MCF 10A (cell line): ENCODE measurements around the gene CCDC106. TPM values are rescaled to one million over a fixed set of nuclear protein-coding genes. Genes with fewer than 3 reads are reported as not detected.
A peak's percentile ranks its signal among the peaks of the same experiment; 100 is the strongest.

Source experiments
- BruUV-seq: library from RNA; stranded (reverse); fragments of 400-500 nt; replicated peaks from 2 replicates; lab custom pipeline; 2021; lab: Mats Ljungman, UMichigan
- CTCF ChIA-PET: fragments of 300-600 bp; sonication (Branson Sonifier 250); formaldehyde crosslinking; extraction: SDS; loops from one replicate; lab custom pipeline; 2021; ENCODE audit warnings: antibody characterized with exemption, inconsistent platforms; lab: Yijun Ruan, JAX
- POLR2A ChIA-PET: fragments of 300-600, 350-650 bp; sonication (Branson Sonifier 250); formaldehyde crosslinking; extraction: SDS; loops from one replicate; lab custom pipeline; 2020; ENCODE audit warnings: antibody characterized with exemption, inconsistent platforms; lab: Yijun Ruan, JAX
- DNase-seq: peaks from one replicate; pipeline ENCODE4 v3.0.0-alpha.2; 2018; ENCODE audit not compliant: unreplicated experiment
- H3K27ac Mint-ChIP-seq: one replicate; pipeline ENCODE4 v1.8.0; 2022; ENCODE audit warnings: mild to moderate bottlenecking, low read depth, mixed read lengths; ENCODE audit not compliant: unreplicated experiment
- H3K27me3 Mint-ChIP-seq: one replicate; pipeline ENCODE4 v1.8.0; 2022; ENCODE audit warnings: mixed read lengths; ENCODE audit not compliant: insufficient read depth, unreplicated experiment
- H3K36me3 Mint-ChIP-seq: one replicate; pipeline ENCODE4 v1.8.0; 2022; ENCODE audit warnings: mild to moderate bottlenecking, moderate library complexity, mixed read lengths; ENCODE audit not compliant: insufficient read depth, unreplicated experiment
- H3K4me1 Mint-ChIP-seq: one replicate; pipeline ENCODE4 v1.8.0; 2022; ENCODE audit warnings: mixed read lengths; ENCODE audit not compliant: insufficient read depth, unreplicated experiment
- H3K4me3 Mint-ChIP-seq: one replicate; pipeline ENCODE4 v1.8.0; 2022; ENCODE audit warnings: mild to moderate bottlenecking, moderate library complexity, mixed read lengths; ENCODE audit not compliant: unreplicated experiment
- H3K9me3 Mint-ChIP-seq: one replicate; pipeline ENCODE4 v1.8.0; 2022; ENCODE audit warnings: mixed read lengths; ENCODE audit not compliant: unreplicated experiment
- CTCF ChIP-seq: fragments of 200-600 bp; IDR thresholded peaks from one replicate; pipeline ENCODE4 v1.8.0; 2022; ENCODE audit warnings: antibody characterized with exemption, mild to moderate bottlenecking; ENCODE audit not compliant: unreplicated experiment
- intact Hi-C: fragments of 100-400 bp; cut with micrococcal nuclease; formaldehyde crosslinking; loops from 2 replicates; pipeline ENCODE4 v1.14.1; 2022
- total RNA-seq: library from RNA; stranded (reverse); gene quantifications from 2 replicates; pipeline ENCODE4 v1.2.3, GENCODE V29; 2022

CCDC106 gene
- total RNA-seq, 1 experiment from 2014 or later = 2.5 TPM

DNA sequence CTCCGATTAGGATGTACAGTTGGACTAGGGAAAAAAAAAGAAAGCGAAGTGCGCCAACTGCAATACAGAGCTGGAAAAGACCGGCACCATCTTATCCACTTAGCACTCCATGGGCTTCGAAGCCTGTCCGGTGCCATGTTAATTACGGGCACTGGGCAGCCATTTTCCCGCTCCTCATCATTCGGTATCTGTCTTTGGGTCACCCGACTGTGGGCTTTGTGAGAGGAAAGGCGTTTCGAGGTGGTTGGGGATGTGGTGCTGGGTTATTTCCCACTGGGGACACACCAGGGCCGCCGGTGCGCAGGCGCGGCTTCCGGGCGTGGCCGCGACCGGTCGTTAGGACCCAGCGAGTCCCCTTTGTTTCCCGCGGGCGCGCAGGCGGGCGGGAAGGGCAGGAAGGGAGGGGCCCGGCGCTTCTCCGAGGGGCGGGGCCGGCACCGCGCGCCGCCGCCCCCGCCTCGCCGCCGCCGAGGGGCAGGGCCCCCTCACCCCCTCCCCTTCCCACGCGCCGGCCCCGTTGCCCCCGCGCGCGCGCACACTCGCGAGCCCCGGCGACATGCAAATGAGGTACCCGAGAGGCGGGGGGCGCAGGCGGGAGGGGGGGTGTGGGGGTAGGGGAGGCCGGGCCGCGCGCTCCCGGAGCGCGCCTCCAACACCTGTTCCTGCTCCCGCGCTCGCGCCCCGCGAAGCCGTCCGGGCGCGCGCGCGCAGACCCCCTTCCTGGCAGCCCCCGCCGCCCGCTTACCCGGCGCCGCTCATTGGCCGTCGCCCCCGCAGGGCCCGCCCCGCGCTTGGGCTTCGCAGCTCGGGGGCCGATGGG, 48.0 kb upstream of the CCDC106 start, which contains the start of gene ZNF524:
Gene ZNF524, plus strand, starts transcription at position 447 of the 820 bp plus-strand sequence. CDS start 1,825 bp downstream, outside the sequence.
- POLR2A ChIA-PET = interaction anchor here (0.5 to 2.6 kb wide), 27 partner anchors 8 to 1462 kb away, joined by 3 to 26 read pairs (median 5); partner anchors contain the start of genes CNOT3, NAT14, PPP1R12C and PPP6R1
- H3K4me1 Mint-ChIP-seq = peaks cover 42% of the 10 kb centered on the region
- peak within 1 kb of the TSS; percentile 97 for H3K4me3 Mint-ChIP-seq
- intact Hi-C loops = loop anchor here (1.0 kb wide), 2 partner anchors 42 to 341 kb away; partner anchors contain the start of gene PPP6R1
- peak; percentile 94 for DNase-seq
- H3K9me3 Mint-ChIP-seq = no peaks in the 10 kb centered on the region
- peaks cover 28% of the 10 kb centered on the region for H3K36me3 Mint-ChIP-seq
- BruUV-seq = no TSS peak
- peak within 1 kb of the TSS; percentile 99 for H3K27ac Mint-ChIP-seq
- CTCF ChIA-PET = interaction anchor here (0.5 to 1.2 kb wide), 3 partner anchors 12 to 539 kb away, joined by 3 to 4 read pairs (median 3); no protein-coding TSS in a partner anchor
- no peaks in the 10 kb centered on the region for H3K27me3 Mint-ChIP-seq
- TF ChIP-seq CTCF = no peak

DNA sequence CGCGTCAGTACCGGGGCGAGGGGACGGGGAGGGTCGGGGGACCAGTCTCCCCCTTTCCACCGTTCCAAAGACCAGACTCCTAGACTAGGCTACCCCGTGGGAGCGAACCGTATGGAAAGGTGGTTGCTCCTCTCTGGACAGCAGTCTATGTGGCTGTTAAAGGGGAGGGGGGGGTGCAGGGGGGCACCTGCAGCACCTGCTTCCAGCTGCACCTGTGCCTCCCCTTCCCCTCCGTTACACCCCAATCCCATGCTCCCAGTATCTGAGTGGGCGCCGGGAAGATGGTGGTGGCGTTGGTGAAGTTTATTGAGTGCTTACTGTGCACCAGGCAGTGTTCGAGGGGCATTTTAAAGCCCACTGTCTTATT, 47.4 kb upstream of the CCDC106 start:
- BruUV-seq = no TSS peak
- POLR2A ChIA-PET = interaction anchor here (0.5 to 2.1 kb wide), 13 partner anchors 13 to 1463 kb away, joined by 3 to 23 read pairs (median 4); partner anchors contain the start of genes CNOT3, RDH13, U2AF2 and ZNF579
- CTCF ChIA-PET = interaction anchor here (0.7 to 2.0 kb wide), 3 partner anchors 32 to 539 kb away, joined by 3 to 6 read pairs (median 4); no protein-coding TSS in a partner anchor
- Mint-ChIP-seq H3K4me3 (peak overlapping the region; percentile 97), H3K4me1 (peaks cover 43% of the 10 kb centered on the region), H3K27ac (peak overlapping the region; percentile 90), H3K27me3 (no peaks in the 10 kb centered on the region), H3K36me3 (peaks cover 27% of the 10 kb centered on the region), H3K9me3 (no peaks in the 10 kb centered on the region)
- intact Hi-C loops = no loop called here
- TF ChIP-seq CTCF = no peak
- DNase-seq = no peak

DNA sequence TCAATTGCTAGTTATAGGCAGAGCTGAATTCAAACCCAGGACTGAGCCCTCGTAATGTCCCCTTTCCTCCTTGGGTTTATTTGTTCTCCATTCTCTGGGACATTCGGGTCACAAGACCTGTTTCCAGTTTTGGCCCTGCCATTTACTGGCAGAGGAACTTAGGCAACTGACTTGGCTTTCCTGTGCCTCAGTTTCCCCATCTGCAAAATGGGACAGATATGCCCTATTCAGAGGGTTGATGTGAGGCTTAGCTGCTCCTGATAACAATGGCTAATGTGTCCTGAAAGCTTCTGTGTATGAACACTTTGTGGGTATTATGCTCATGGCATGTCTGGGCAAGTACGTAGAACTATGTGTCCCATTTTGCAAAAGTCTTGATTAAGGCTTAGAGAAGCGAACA, 46.9 kb upstream of the CCDC106 start:
- H3K4me3 Mint-ChIP-seq = peak overlapping the region; percentile 97
- H3K36me3 Mint-ChIP-seq = peaks cover 28% of the 10 kb centered on the region
- H3K4me1 Mint-ChIP-seq = peaks cover 44% of the 10 kb centered on the region
- no peaks in the 10 kb centered on the region for H3K27me3 Mint-ChIP-seq
- POLR2A ChIA-PET = interaction anchor here (0.5 to 1.6 kb wide), 9 partner anchors 14 to 1463 kb away, joined by 3 to 7 read pairs (median 4); partner anchors contain the start of genes CNOT3, U2AF2 and ZNF628
- peak; percentile 62 for DNase-seq
- TSS peak; percentile 40 for BruUV-seq
- no peak for TF ChIP-seq CTCF
- intact Hi-C loops = no loop called here
- H3K27ac Mint-ChIP-seq = peak overlapping the region; percentile 90
- no peaks in the 10 kb centered on the region for H3K9me3 Mint-ChIP-seq
- CTCF ChIA-PET = interaction anchor here (0.7 to 2.0 kb wide), 3 partner anchors 32 to 538 kb away, joined by 3 to 6 read pairs (median 4); no protein-coding TSS in a partner anchor
